ENCODE measurements around the gene WFDC5. TPM values are rescaled to one million over a fixed set of nuclear protein-coding genes. Genes with fewer than 3 reads are reported as not detected.

The WFDC5 gene
- total and polyA plus RNA-seq, 10 of the 15 experiments (the other 5 are each of a cell fraction or from before 2014, with no cell fraction given) = 0.20 to 0.26 (median 0.21) TPM; not detected in 7

- H3K4me2 ChIP-seq (ENCODE audit: control insufficient read depth, insufficient read depth) = no peak overlapping the region
- H3K9me3 ChIP-seq (replicated peaks; ENCODE audit: control insufficient read depth, insufficient read depth, low read length) = no peaks in the 10 kb centered on the region
- intact Hi-C loops (cut with micrococcal nuclease; ENCODE audit: unreplicated experiment) (no loop called here), in situ Hi-C loops (cut with MboI) (no loop called here)
- no peak overlapping the region for H3K27ac ChIP-seq (ENCODE audit: control insufficient read depth, insufficient read depth)
- no peak overlapping the region for H3K4me3 ChIP-seq
- H3K79me2 ChIP-seq (ENCODE audit: control insufficient read depth, insufficient read depth, low read length) = no peaks in the 10 kb centered on the region
- H3K9ac ChIP-seq (ENCODE audit: control insufficient read depth, insufficient read depth, low read length) = no peak overlapping the region
- H2AFZ ChIP-seq (ENCODE audit: control insufficient read depth, low read depth, low read length) = no peak overlapping the region
- no peaks in the 10 kb centered on the region; a peak in 1 of 4 replicates for H3K27me3 ChIP-seq (replicated peaks in 1 of 2; ENCODE audit: control insufficient read depth in 2 of 2, insufficient read depth in 2 of 2, low read length in 1 of 2)
- WGBS (ENCODE audit: insufficient coverage, insufficient replicate concordance, low lambda C conversion rate, missing lambda C conversion rate) = 44% methylated on average over 3 of the region's 3 CpGs
- ChIA-PET RAD21 (ENCODE audit: unreplicated experiment) (no interaction called here), POLR2A (no interaction called here), CTCF (no interaction called here), SMC1A (ENCODE audit: uncharacterized antibody, unreplicated experiment) (no interaction called here)
- BruUV-seq (replicated peaks) = no TSS peak
- no peak for FAIRE-seq
- no peak for ATAC-seq
- no peaks in the 10 kb centered on the region for H3K36me3 ChIP-seq (ENCODE audit: control insufficient read depth in 2 of 2, insufficient read depth in 2 of 2, low read length in 1 of 2)
- TF ChIP-seq POU2F2 (IDR thresholded peaks at IDR 0.05; ENCODE audit: borderline replicate concordance, low read depth, low read length) (no peak), BCLAF1 (IDR thresholded peaks at IDR 0.05) (no peak), RUNX3 (IDR thresholded peaks at IDR 0.05; ENCODE audit: low read length) (no peak), BCL11A (IDR thresholded peaks at IDR 0.05; ENCODE audit: low read depth, low read length) (no peak), PAX5 (IDR thresholded peaks at IDR 0.05; ENCODE audit: borderline replicate concordance, low read depth, low read length) (no peak), ZNF622 (IDR thresholded peaks at IDR 0.05) (no peak), NR2C1 (IDR thresholded peaks at IDR 0.05) (no peak), ZNF217 (IDR thresholded peaks at IDR 0.05) (no peak), KDM1A (IDR thresholded peaks at IDR 0.05; ENCODE audit: borderline replicate concordance) (no peak), TBL1XR1 (IDR thresholded peaks at IDR 0.05; ENCODE audit: low read depth, low read length) (no peak), RELA (IDR thresholded peaks at IDR 0.05; ENCODE audit: borderline replicate concordance, partially characterized antibody) (no peak), NFXL1 (IDR thresholded peaks at IDR 0.05; ENCODE audit: borderline replicate concordance) (no peak), NFYA (IDR thresholded peaks at IDR 0.05; ENCODE audit: borderline replicate concordance, low read depth, low read length) (no peak), NR2F1 (conservative IDR thresholded peaks at IDR 0.05) (no peak), HDAC2 (IDR thresholded peaks at IDR 0.05) (no peak), HCFC1 (IDR thresholded peaks at IDR 0.05; ENCODE audit: low read length) (no peak), EGR1 (IDR thresholded peaks at IDR 0.05; ENCODE audit: borderline replicate concordance in 1 of 2, low read depth in 2 of 2, low read length in 2 of 2) (no peak), MXI1 (IDR thresholded peaks at IDR 0.05; ENCODE audit: low read depth, low read length) (no peak)
- TF ChIP-seq, protein P1, sequence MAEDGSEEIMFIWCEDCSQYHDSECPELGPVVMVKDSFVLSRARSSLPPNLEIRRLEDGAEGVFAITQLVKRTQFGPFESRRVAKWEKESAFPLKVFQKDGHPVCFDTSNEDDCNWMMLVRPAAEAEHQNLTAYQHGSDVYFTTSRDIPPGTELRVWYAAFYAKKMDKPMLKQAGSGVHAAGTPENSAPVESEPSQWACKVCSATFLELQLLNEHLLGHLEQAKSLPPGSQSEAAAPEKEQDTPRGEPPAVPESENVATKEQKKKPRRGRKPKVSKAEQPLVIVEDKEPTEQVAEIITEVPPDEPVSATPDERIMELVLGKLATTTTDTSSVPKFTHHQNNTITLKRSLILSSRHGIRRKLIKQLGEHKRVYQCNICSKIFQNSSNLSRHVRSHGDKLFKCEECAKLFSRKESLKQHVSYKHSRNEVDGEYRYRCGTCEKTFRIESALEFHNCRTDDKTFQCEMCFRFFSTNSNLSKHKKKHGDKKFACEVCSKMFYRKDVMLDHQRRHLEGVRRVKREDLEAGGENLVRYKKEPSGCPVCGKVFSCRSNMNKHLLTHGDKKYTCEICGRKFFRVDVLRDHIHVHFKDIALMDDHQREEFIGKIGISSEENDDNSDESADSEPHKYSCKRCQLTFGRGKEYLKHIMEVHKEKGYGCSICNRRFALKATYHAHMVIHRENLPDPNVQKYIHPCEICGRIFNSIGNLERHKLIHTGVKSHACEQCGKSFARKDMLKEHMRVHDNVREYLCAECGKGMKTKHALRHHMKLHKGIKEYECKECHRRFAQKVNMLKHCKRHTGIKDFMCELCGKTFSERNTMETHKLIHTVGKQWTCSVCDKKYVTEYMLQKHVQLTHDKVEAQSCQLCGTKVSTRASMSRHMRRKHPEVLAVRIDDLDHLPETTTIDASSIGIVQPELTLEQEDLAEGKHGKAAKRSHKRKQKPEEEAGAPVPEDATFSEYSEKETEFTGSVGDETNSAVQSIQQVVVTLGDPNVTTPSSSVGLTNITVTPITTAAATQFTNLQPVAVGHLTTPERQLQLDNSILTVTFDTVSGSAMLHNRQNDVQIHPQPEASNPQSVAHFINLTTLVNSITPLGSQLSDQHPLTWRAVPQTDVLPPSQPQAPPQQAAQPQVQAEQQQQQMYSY (CRISPR knock-in tag; IDR thresholded peaks at IDR 0.05) = no peak
- DNase-seq (ENCODE audit: low read depth, low spot score) = no peak
- H4K20me1 ChIP-seq (ENCODE audit: control insufficient read depth, insufficient read depth) = no peaks in the 10 kb centered on the region
- H3K4me1 ChIP-seq (ENCODE audit: control insufficient read depth, insufficient read depth, low read length) = peaks cover 2% of the 10 kb centered on the region
These were observed 34.1 kb upstream of the WFDC5 start for GRCh38 chr20:45149062-45149461.
